ENCODE measurements around the gene OR2W3.

DNA sequence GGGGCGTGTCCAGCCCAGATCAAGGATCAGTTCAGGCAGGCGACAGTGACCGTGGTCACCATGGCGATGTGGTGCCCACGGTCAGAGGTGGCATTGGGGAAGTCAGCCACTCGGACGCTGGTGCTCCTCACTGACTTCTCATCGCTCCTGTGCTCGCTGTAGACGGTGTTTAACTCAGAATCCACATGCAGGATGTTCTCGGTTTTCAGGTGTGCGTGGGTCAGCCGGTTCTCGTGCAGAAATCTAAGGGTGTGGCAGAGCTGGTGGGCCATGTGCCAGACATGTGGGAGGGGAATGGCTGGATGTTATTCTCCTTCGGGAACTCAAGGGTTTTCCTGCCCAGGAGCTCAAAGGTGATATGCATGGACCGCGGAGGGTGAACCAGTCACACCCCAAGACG is 41.0 kb downstream of the OR2W3 start:
- TF ChIP-seq, protein P1, sequence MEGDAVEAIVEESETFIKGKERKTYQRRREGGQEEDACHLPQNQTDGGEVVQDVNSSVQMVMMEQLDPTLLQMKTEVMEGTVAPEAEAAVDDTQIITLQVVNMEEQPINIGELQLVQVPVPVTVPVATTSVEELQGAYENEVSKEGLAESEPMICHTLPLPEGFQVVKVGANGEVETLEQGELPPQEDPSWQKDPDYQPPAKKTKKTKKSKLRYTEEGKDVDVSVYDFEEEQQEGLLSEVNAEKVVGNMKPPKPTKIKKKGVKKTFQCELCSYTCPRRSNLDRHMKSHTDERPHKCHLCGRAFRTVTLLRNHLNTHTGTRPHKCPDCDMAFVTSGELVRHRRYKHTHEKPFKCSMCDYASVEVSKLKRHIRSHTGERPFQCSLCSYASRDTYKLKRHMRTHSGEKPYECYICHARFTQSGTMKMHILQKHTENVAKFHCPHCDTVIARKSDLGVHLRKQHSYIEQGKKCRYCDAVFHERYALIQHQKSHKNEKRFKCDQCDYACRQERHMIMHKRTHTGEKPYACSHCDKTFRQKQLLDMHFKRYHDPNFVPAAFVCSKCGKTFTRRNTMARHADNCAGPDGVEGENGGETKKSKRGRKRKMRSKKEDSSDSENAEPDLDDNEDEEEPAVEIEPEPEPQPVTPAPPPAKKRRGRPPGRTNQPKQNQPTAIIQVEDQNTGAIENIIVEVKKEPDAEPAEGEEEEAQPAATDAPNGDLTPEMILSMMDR (IDR thresholded peaks at IDR 0.05; ENCODE audit: low read length) = no peak
- no peak for TF ChIP-seq EZH2phosphoT487 (IDR thresholded peaks at IDR 0.05; ENCODE audit: low read length)
